ENCODE data around the gene RERE.

DNA sequence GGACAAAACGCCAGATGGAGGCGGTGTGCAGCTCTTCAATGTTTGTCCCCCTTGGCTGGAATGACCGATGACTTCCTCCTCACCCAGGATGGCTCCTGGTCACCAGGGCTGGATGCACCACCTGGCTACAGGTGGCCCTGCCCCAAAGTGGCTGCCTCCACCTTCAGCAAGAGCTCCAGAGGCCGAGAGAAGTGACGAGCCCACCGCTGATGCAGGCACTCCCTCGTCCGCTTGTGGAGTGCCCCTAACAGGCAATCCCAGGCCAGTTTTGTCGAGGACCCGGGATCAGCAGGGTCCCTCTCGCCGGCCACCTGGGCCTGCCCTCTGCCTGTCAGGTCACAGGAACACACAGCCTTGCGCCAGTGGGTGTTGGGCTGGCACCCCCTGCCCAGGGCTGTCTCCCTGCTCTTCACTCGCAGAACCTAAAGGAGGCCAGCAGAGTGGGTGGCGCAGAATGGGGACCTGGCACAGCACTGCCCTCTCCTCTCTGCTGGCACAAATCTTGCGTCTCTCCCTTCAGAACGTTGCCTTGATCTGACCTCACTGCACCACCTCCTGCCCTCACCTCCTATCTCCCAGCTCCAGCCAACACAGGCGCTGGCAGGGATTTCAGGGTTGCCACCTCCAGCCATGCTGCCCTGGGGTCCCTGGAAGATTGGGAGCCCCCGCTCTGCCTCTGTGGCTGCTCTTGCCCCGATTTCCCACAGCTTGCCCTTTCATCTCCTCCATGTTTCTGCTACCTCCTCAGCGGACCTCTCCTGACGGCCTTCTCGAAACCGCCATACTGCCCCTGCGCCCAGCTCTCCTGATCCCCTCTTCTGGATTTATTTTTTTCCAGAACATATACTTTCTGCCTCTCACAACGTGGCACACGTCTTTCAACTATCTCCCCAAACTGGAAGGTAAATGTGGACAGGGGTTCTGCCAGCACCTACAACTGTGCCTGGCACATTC lies 460.9 kb downstream of the RERE start:
- TF ChIP-seq E2F1 (CRISPR knock-in tag; IDR thresholded peaks at IDR 0.05) (no peak), NR3C1 (CRISPR knock-in tag; conservative IDR thresholded peaks at IDR 0.05; ENCODE audit: low read depth) (no peak), ZNF138 (CRISPR knock-in tag; conservative IDR thresholded peaks at IDR 0.05) (no peak)

Measured in WTC11 (cell line).